ENCODE measurements around the gene SRPX2.
"Not testable (repeated sequence)": the region's sequence is repeated elsewhere in the genome, so short reads cannot be mapped to it uniquely, and the experiment has no call there.

DNA sequence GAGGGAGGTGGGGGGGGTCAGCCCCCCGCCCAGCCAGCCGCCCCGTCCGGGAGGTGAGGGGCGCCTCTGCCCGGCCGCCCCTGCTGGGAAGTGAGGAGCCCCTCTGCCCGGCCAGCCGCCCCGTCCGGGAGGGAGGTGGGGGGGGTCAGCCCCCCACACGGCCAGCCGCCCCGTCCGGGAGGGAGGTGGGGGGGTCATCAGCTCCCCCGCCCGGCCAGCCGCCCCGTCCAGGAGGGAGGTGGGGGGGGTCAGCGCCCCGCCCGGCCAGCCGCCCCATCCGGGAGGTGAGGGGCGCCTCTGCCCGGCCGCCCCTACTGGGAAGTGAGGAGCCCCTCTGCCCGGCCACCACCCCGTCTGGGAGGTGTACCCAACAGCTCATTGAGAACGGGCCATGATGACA lies 80.0 kb downstream of the SRPX2 start:
- TF ChIP-seq, protein P1, sequence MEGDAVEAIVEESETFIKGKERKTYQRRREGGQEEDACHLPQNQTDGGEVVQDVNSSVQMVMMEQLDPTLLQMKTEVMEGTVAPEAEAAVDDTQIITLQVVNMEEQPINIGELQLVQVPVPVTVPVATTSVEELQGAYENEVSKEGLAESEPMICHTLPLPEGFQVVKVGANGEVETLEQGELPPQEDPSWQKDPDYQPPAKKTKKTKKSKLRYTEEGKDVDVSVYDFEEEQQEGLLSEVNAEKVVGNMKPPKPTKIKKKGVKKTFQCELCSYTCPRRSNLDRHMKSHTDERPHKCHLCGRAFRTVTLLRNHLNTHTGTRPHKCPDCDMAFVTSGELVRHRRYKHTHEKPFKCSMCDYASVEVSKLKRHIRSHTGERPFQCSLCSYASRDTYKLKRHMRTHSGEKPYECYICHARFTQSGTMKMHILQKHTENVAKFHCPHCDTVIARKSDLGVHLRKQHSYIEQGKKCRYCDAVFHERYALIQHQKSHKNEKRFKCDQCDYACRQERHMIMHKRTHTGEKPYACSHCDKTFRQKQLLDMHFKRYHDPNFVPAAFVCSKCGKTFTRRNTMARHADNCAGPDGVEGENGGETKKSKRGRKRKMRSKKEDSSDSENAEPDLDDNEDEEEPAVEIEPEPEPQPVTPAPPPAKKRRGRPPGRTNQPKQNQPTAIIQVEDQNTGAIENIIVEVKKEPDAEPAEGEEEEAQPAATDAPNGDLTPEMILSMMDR (IDR thresholded peaks at IDR 0.05; ENCODE audit: low read depth, low read length, poor library complexity, severe bottlenecking): not testable (repeated sequence)
- TF ChIP-seq EZH2phosphoT487 (IDR thresholded peaks at IDR 0.05; ENCODE audit: borderline replicate concordance, low read length): not testable (repeated sequence)

All from DOHH2 (cell line).